NCI-H748 (cell line): ENCODE measurements around the gene LDHB.
"Not testable (repeated sequence)": the region's sequence is repeated elsewhere in the genome, so short reads cannot be mapped to it uniquely, and the experiment has no call there.

Experiments
- DNase-seq: peaks from one replicate; lab custom pipeline; 2025; ENCODE audit not compliant: unreplicated experiment; lab: John Stamatoyannopoulos, UW

LDHB gene

GRCh38 chr12:21614506-21614905 lies 43.1 kb downstream of the LDHB start:
- DNase-seq = no peak

- peak; percentile 39 for DNase-seq
Measured at GRCh38 chr12:21613931-21614330, 43.7 kb downstream of the LDHB start.

- DNase-seq = no peak
Measured at GRCh38 chr12:21608196-21608595, 49.4 kb downstream of the LDHB start.

GRCh38 chr12:21607701-21608100 lies 49.9 kb downstream of the LDHB start:
- peak; percentile 16 for DNase-seq

GRCh38 chr12:21606175-21606574 lies 51.5 kb downstream of the LDHB start:
- no peak for DNase-seq

DNA sequence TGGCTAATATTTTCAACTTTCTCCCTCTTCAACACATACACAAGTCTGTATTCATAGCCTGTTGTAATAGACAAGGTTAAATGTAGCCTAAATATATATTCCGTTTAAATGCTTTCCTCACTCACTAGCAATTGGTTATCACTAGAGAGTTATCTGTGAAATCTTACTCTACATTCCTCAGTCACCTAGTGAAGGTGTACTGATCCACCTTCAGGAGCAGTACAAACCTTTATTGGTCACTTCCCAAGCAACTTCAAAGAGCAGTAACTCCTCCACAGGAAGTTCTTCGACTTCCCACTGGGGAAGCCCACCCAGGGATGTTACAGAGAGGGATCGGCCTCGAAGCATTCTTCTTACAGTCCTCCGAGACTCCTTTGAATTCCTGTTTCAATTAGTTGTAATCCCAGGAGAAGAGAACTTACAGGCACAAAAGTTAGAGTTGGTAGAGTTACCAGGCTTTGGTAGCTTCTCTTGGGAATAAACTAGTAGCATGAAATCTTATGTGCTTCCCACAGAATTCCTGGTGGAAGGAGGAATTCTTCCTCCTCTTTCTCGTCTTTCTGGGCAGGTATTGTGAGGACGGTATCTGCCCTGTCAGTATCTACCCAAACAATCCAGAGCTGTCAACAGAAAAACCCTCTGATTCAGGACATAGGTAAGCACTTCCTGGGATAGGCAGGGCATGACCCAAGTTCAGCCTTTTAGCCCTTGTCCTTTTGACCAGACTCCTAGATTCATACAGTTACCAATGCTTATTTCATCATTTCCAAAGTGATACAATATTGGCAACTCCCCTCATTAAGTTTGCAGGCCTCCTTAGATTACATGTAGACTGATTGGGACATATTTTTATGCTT lies 53.2 kb downstream of the LDHB start, which contains the start of gene GYS2:
GYS2 (minus strand) TSS at position 603 of the 857 bp plus-strand sequence; CDS start at position 348, 255 bp downstream.
- DNase-seq = no peak

DNA sequence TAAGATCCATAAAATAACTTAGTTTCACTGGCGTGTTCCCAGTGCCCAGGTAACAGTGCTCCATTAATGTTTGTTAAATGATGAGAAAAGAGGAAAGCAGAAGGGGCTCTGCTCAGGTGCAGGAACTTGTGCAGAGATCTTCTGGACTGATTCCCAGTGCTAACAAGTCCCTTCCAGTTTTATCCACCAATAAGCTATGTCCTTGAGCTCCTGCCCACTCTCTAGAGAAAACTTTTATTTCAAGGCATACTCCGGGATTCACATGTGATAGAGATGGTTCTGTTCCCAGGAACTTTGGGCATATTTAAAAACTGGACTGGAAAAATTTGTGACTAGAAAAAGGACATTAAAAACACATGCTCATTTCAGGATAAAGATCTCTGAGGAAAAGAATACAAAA lies 54.9 kb downstream of the LDHB start:
- no peak for DNase-seq

GRCh38 chr12:21600196-21600595 lies 57.4 kb downstream of the LDHB start:
- DNase-seq = no peak

- no peak for DNase-seq
Measured at GRCh38 chr12:21599143-21599999, 58.3 kb downstream of the LDHB start.

- no peak for DNase-seq
Measured at GRCh38 chr12:21598651-21599050, 59.0 kb downstream of the LDHB start.

GRCh38 chr12:21595356-21595755 lies 62.3 kb downstream of the LDHB start:
- DNase-seq = not testable (repeated sequence)

- DNase-seq = no peak
Measured at GRCh38 chr12:21585485-21585884, 72.2 kb downstream of the LDHB start.
